ENCODE measurements around the gene HDC. TPM values are rescaled to one million over a fixed set of nuclear protein-coding genes. Genes with fewer than 3 reads are reported as not detected.

HDC gene
- total RNA-seq, 1 experiment from 2014 or later, result not detected

- Histone ChIP-seq H3K4me3 (ENCODE audit: low read length) (no peak overlapping the region), H2AFZ (ENCODE audit: low read length) (no peak overlapping the region), H3K9ac (ENCODE audit: low read length) (no peak overlapping the region), H3K4me2 (ENCODE audit: low read depth, low read length, poor library complexity, severe bottlenecking) (no peak overlapping the region), H3K79me2 (ENCODE audit: low read length) (no peaks in the 10 kb centered on the region), H3K4me1 (ENCODE audit: low read length) (no peaks in the 10 kb centered on the region), H4K20me1 (ENCODE audit: insufficient read depth, low read depth, low read length) (no peaks in the 10 kb centered on the region), H3K9me2 (replicated peaks; ENCODE audit: insufficient read depth, low read length) (no peaks in the 10 kb centered on the region), H3K27ac (ENCODE audit: low read length) (no peak overlapping the region), H3K36me3 (ENCODE audit: insufficient read depth, low read length) (no peaks in the 10 kb centered on the region), H3K9me3 (ENCODE audit: low read length) (no peaks in the 10 kb centered on the region), H3K27me3 (ENCODE audit: low read length) (no peaks in the 10 kb centered on the region)
- DNase-seq, result no peak
Observed at GRCh38 chr15:50241684-50242450, 23.7 kb downstream of the HDC start.

GRCh38 chr15:50238255-50238654 is 27.3 kb downstream of the HDC start:
- H3K4me2 ChIP-seq (ENCODE audit: low read depth, low read length, poor library complexity, severe bottlenecking), result no peak overlapping the region
- H4K20me1 ChIP-seq (ENCODE audit: insufficient read depth, low read depth, low read length), result no peaks in the 10 kb centered on the region
- H3K9ac ChIP-seq (ENCODE audit: low read length), result no peak overlapping the region
- no peak overlapping the region for H3K27ac ChIP-seq (ENCODE audit: low read length)
- H3K27me3 ChIP-seq (ENCODE audit: low read length), result no peaks in the 10 kb centered on the region
- no peak for DNase-seq
- no peak overlapping the region for H2AFZ ChIP-seq (ENCODE audit: low read length)
- H3K36me3 ChIP-seq (ENCODE audit: insufficient read depth, low read length), result no peaks in the 10 kb centered on the region
- no peaks in the 10 kb centered on the region for H3K9me2 ChIP-seq (replicated peaks; ENCODE audit: insufficient read depth, low read length)
- no peaks in the 10 kb centered on the region for H3K79me2 ChIP-seq (ENCODE audit: low read length)
- H3K4me1 ChIP-seq (ENCODE audit: low read length), result peaks cover 3% of the 10 kb centered on the region; the same call in 1 of the 2 replicates
- H3K4me3 ChIP-seq (ENCODE audit: low read length), result no peak overlapping the region
- no peaks in the 10 kb centered on the region for H3K9me3 ChIP-seq (ENCODE audit: low read length)

GRCh38 chr15:50236433-50236832 is 29.1 kb downstream of the HDC start:
- Histone ChIP-seq H3K9me3 (ENCODE audit: low read length) (no peaks in the 10 kb centered on the region), H3K27me3 (ENCODE audit: low read length) (no peaks in the 10 kb centered on the region), H3K27ac (ENCODE audit: low read length) (no peak overlapping the region), H3K79me2 (ENCODE audit: low read length) (no peaks in the 10 kb centered on the region), H3K4me3 (ENCODE audit: low read length) (no peak overlapping the region), H2AFZ (ENCODE audit: low read length) (no peak overlapping the region), H3K9me2 (replicated peaks; ENCODE audit: insufficient read depth, low read length) (no peaks in the 10 kb centered on the region), H3K4me2 (ENCODE audit: low read depth, low read length, poor library complexity, severe bottlenecking) (no peak overlapping the region), H3K36me3 (ENCODE audit: insufficient read depth, low read length) (no peaks in the 10 kb centered on the region), H3K9ac (ENCODE audit: low read length) (no peak overlapping the region), H3K4me1 (ENCODE audit: low read length) (peaks cover 3% of the 10 kb centered on the region; the same call in 1 of the 2 replicates), H4K20me1 (ENCODE audit: insufficient read depth, low read depth, low read length) (no peaks in the 10 kb centered on the region)
- DNase-seq, result no peak

GRCh38 chr15:50235794-50236193 is 29.7 kb downstream of the HDC start:
- Histone ChIP-seq H3K4me3 (ENCODE audit: low read length) (no peak overlapping the region), H4K20me1 (ENCODE audit: insufficient read depth, low read depth, low read length) (no peaks in the 10 kb centered on the region), H3K4me2 (ENCODE audit: low read depth, low read length, poor library complexity, severe bottlenecking) (no peak overlapping the region), H3K27ac (ENCODE audit: low read length) (no peak overlapping the region), H2AFZ (ENCODE audit: low read length) (no peak overlapping the region), H3K79me2 (ENCODE audit: low read length) (no peaks in the 10 kb centered on the region), H3K9ac (ENCODE audit: low read length) (no peak overlapping the region), H3K27me3 (ENCODE audit: low read length) (no peaks in the 10 kb centered on the region), H3K9me3 (ENCODE audit: low read length) (no peaks in the 10 kb centered on the region), H3K9me2 (replicated peaks; ENCODE audit: insufficient read depth, low read length) (no peaks in the 10 kb centered on the region), H3K4me1 (ENCODE audit: low read length) (peaks cover 3% of the 10 kb centered on the region; the same call in 1 of the 2 replicates), H3K36me3 (ENCODE audit: insufficient read depth, low read length) (no peaks in the 10 kb centered on the region)
- peak; percentile 30 for DNase-seq

- peak; percentile 29 for DNase-seq
- H3K9me2 ChIP-seq (replicated peaks; ENCODE audit: insufficient read depth, low read length), result no peaks in the 10 kb centered on the region
- H3K9ac ChIP-seq (ENCODE audit: low read length), result no peak overlapping the region
- no peak overlapping the region for H2AFZ ChIP-seq (ENCODE audit: low read length)
- H3K4me1 ChIP-seq (ENCODE audit: low read length), result peaks cover 3% of the 10 kb centered on the region; the same call in 1 of the 2 replicates
- no peak overlapping the region for H3K4me2 ChIP-seq (ENCODE audit: low read depth, low read length, poor library complexity, severe bottlenecking)
- H3K27me3 ChIP-seq (ENCODE audit: low read length), result no peaks in the 10 kb centered on the region
- H3K79me2 ChIP-seq (ENCODE audit: low read length), result no peaks in the 10 kb centered on the region
- no peak overlapping the region for H3K27ac ChIP-seq (ENCODE audit: low read length)
- H3K4me3 ChIP-seq (ENCODE audit: low read length), result no peak overlapping the region
- no peaks in the 10 kb centered on the region for H3K9me3 ChIP-seq (ENCODE audit: low read length)
- H3K36me3 ChIP-seq (ENCODE audit: insufficient read depth, low read length), result no peaks in the 10 kb centered on the region
- no peaks in the 10 kb centered on the region for H4K20me1 ChIP-seq (ENCODE audit: insufficient read depth, low read depth, low read length)
Observed at GRCh38 chr15:50234764-50235163, 30.8 kb downstream of the HDC start.

- Histone ChIP-seq H3K27me3 (ENCODE audit: low read length) (no peaks in the 10 kb centered on the region), H3K27ac (ENCODE audit: low read length) (no peak overlapping the region), H3K9me3 (ENCODE audit: low read length) (no peaks in the 10 kb centered on the region), H2AFZ (ENCODE audit: low read length) (no peak overlapping the region), H3K4me3 (ENCODE audit: low read length) (no peak overlapping the region), H3K9ac (ENCODE audit: low read length) (no peak overlapping the region), H3K4me1 (ENCODE audit: low read length) (peaks cover 3% of the 10 kb centered on the region; the same call in 1 of the 2 replicates), H3K4me2 (ENCODE audit: low read depth, low read length, poor library complexity, severe bottlenecking) (no peak overlapping the region), H3K79me2 (ENCODE audit: low read length) (no peaks in the 10 kb centered on the region), H3K9me2 (replicated peaks; ENCODE audit: insufficient read depth, low read length) (no peaks in the 10 kb centered on the region), H4K20me1 (ENCODE audit: insufficient read depth, low read depth, low read length) (no peaks in the 10 kb centered on the region), H3K36me3 (ENCODE audit: insufficient read depth, low read length) (no peaks in the 10 kb centered on the region)
- peak; percentile 11 for DNase-seq
Observed at GRCh38 chr15:50233192-50233736, 32.3 kb downstream of the HDC start.

GRCh38 chr15:50232791-50233190 is 32.7 kb downstream of the HDC start:
- Histone ChIP-seq H3K9me2 (replicated peaks; ENCODE audit: insufficient read depth, low read length) (no peaks in the 10 kb centered on the region), H3K4me3 (ENCODE audit: low read length) (no peak overlapping the region), H3K4me1 (ENCODE audit: low read length) (peaks cover 3% of the 10 kb centered on the region; the same call in 1 of the 2 replicates)

GRCh38 chr15:50231761-50232160 is 33.8 kb downstream of the HDC start:
- no peak overlapping the region for H2AFZ ChIP-seq (ENCODE audit: low read length)
- H3K36me3 ChIP-seq (ENCODE audit: insufficient read depth, low read length), result no peaks in the 10 kb centered on the region
- no peak overlapping the region for H3K9ac ChIP-seq (ENCODE audit: low read length)
- no peaks in the 10 kb centered on the region for H4K20me1 ChIP-seq (ENCODE audit: insufficient read depth, low read depth, low read length)
- no peaks in the 10 kb centered on the region for H3K27me3 ChIP-seq (ENCODE audit: low read length)
- no peak overlapping the region for H3K27ac ChIP-seq (ENCODE audit: low read length)
- peak; percentile 9 for DNase-seq
- H3K79me2 ChIP-seq (ENCODE audit: low read length), result no peaks in the 10 kb centered on the region
- peaks cover 3% of the 10 kb centered on the region; the same call in 1 of the 2 replicates for H3K4me1 ChIP-seq (ENCODE audit: low read length)
- no peaks in the 10 kb centered on the region for H3K9me2 ChIP-seq (replicated peaks; ENCODE audit: insufficient read depth, low read length)
- no peak overlapping the region for H3K4me3 ChIP-seq (ENCODE audit: low read length)
- no peaks in the 10 kb centered on the region for H3K9me3 ChIP-seq (ENCODE audit: low read length)
- H3K4me2 ChIP-seq (ENCODE audit: low read depth, low read length, poor library complexity, severe bottlenecking), result no peak overlapping the region

More at GRCh38 chr15:50232791-50233190, 32.7 kb downstream of the HDC start:
- no peak overlapping the region for H2AFZ ChIP-seq (ENCODE audit: low read length)
- no peak overlapping the region for H3K4me2 ChIP-seq (ENCODE audit: low read depth, low read length, poor library complexity, severe bottlenecking)
- H4K20me1 ChIP-seq (ENCODE audit: insufficient read depth, low read depth, low read length), result no peaks in the 10 kb centered on the region
- no peaks in the 10 kb centered on the region for H3K9me3 ChIP-seq (ENCODE audit: low read length)
- H3K27ac ChIP-seq (ENCODE audit: low read length), result no peak overlapping the region
- no peaks in the 10 kb centered on the region for H3K36me3 ChIP-seq (ENCODE audit: insufficient read depth, low read length)
- H3K9ac ChIP-seq (ENCODE audit: low read length), result no peak overlapping the region
- DNase-seq, result no peak
- no peaks in the 10 kb centered on the region for H3K27me3 ChIP-seq (ENCODE audit: low read length)
- H3K79me2 ChIP-seq (ENCODE audit: low read length), result no peaks in the 10 kb centered on the region
